HG03521 (cell line): ENCODE measurements around the gene PID1.

Experiments
- ATAC-seq: cut with Tn5 transposase; IDR thresholded peaks from one replicate; pipeline ENCODE4 v1.9.1; 2021; ENCODE audit warnings: mild to moderate bottlenecking, moderate library complexity; ENCODE audit not compliant: unreplicated experiment

The PID1 gene

DNA sequence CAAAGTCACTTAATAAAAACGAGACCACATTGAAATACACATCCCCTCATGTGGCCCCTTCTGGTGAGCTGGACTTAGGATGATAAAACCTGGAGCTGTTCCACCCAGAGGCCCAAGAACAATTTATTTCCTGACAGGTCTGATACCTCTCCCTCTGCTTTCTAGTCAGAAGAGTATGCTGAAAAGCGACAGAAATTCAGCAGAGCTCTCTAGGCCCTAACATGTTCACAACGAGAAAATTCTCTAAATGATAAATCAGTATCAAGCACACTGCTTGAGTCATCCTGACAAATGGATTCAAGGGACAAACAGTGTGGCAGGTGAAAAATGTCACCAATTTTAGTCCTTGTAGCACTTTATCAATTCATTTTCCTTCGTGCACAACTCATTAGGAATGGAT lies 233.5 kb downstream of the PID1 start:
- ATAC-seq, result no peak

DNA sequence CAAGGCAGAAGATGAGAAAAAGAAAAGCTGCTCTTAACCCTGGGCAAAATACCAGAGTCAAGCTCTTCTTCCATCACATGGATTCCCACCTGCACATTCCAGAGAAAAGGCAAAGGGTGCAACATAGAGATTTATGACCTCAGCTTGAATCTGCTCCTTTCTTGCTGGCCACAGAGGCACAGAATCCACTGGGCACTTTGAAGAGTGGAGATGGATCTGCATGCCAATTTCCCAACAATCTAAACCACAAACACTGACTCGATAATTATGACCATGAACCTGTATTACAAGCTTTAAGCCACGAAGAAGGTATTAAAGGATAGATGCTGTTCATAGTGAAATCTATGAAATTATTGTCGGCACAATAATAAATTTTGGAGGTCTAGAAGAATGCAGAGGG lies 237.3 kb downstream of the PID1 start:
- no peak for ATAC-seq

DNA sequence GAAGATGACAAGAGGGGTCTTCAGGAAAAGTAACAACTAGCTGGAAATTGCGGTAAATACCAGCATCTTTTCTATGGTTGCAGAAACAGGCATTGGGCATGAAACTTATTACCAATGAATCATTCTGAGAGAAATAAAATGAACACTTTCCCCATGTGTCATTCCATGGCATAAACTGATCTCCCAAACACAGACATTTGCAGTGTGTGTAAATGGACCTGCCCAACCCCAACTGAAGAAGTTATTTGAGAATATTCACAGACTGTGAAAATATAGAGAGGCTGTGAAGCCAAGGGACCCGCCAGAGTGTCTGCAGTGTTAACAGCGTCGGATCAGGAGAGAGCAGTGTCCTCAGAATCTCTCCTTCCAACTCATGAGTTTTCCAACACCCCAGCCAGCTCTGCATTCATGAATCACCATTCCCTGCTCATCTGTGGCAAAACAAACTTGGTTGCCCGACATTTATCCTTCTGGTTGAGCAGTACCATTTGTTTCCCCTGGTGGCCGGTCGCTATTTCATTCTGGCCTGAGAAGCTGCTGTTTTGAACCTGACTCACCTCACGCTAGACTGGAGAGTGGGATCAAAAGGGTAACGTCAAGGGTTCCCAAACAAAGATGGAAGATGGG lies 238.4 kb downstream of the PID1 start:
- ATAC-seq, result no peak

DNA sequence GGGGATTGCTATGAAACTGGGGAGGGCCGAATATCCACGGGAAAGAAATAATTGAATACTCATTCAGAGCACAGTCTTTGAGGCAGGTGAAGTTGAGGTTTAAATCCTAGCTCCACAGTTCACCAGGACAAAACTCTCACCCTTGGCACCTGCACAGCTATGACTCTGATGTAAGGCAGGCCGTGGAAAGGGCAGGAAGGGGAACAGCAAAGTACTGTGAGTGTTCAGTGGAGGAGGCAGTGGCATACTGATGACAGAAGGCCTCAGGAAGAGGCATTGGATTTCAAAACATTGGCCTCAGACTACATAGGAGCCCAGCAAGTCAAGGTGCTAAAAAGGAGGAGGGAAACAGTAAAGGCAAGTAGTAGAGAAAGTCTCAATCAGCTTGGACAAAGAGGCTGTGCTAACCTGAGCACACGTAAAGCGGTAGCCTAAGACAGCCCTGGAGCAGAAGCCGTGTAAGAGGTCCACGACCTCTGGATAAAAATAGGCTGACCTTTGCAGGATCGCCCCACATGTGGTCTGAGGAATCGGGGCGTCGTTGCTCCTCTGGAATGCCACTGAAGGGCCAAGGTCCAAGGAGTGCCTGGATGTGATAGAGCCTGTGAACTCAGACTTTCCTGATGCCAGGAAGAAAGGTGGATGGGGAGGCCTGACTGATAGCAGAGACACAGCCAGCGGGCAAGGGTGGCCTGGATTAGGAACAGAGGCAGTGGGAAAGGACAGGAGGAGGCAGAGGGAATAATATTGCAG lies 243.6 kb downstream of the PID1 start:
- ATAC-seq, result no peak

DNA sequence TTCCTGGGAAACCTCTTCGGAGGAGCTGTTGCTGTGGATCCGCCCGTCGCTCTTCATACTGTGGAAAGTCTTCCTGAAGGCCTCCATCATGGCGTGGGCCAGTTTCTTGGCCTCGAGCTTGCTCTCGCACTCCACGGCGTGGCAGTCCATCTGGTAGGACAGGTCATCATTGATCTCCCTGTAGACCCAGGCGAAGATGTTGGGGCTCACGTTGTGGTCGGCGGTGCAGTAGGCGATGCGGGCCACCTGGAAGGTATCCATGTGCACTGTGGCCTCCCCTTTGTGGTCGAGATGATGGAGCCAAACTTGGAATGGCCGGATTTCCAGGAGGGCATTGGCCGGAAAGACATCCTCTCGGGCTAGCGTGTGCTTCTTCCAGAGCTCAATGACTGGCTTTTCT lies 245.4 kb downstream of the PID1 start:
- no peak for ATAC-seq

DNA sequence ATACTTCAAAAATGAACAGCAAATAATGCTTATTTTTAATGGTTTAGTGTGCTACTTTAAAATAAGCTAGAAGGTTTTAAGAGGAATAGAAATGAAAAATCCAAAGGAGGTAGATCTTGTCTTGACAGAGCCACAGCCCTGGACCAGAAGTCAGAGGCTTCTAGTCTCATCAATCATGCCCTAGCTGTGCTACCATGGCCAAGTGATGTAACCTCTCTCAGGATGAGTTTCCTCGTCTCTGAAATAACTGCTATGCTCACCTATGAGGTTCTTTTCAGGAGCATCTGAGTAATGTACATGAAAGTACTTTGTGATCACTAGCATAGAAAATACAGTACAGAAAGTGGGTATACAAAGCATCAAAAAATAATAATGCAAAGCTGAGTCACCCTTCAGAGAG lies 248.4 kb downstream of the PID1 start:
- ATAC-seq, result no peak

DNA sequence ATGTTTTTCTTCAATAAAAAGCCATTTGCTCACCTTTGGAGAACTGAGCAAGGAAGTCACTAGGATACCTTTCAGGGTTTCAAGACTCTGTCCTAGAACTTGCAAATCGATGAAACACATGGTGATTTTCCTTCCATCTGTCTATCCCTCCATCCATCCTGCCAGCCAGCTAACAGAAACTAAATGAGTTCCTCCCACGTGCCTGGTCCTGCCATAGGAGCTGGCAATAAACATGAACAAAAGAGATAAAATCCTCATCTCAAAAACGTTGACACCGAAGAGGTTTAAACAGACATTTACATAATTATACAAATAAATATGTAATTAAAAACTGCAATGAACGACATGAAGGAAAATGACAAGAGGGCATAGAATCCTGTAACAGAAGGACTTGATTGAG lies 249.0 kb downstream of the PID1 start:
- no peak for ATAC-seq

DNA sequence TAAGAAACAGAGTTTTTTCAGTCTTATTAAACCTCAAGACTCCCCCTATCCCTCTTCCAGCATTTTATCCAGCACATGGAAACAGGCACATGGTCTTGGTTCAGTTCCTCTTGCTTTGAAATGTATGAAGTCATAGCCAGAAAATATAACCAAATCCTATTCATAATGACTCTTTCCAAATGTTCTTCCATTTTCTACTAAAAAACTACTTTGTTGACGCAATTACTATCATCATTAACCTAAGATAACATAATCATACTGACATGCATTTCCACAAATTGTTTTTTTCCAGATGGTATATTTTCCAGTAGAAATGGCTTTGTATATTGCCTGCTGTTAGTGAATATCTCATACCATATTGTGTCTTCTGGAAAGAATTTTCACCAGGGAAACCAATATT lies 261.3 kb downstream of the PID1 start:
- no peak for ATAC-seq

DNA sequence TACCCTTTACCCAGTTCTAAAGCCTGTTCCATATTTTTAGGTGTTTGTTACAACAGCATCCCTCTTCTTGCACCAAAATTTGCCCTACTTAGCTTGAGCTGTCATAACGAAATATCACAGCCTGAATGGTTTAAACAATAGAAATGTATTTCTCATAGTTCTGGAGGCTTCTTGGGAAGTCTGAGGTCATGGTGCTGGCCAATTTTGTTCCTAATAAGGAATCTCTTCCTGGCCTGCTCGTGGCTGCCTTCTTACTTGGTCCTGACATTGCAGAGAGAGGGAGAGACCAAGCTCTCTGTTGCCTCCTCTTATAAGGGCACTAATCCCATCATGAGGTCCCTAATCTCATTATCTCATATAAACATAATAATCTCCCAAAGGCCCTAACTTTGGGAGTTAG lies 267.8 kb downstream of the PID1 start:
- ATAC-seq, result no peak

DNA sequence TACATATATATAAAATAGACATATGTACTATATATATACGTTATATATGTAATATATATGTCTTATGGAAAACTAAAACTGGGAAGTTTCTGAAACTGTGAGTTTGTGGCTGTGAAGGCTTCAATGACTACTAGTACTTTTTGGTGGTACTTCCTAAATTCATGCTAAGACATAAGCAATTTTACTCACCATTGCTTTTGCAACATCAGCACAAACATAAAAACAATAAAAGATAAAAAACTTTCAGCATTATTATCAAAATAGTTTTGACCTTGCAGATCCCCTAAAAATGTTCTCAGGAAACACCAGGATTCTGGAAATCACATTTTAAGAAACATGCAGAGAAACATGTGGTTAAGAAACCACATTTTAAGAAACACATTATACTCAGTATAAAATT lies 269.9 kb downstream of the PID1 start:
- no peak for ATAC-seq

DNA sequence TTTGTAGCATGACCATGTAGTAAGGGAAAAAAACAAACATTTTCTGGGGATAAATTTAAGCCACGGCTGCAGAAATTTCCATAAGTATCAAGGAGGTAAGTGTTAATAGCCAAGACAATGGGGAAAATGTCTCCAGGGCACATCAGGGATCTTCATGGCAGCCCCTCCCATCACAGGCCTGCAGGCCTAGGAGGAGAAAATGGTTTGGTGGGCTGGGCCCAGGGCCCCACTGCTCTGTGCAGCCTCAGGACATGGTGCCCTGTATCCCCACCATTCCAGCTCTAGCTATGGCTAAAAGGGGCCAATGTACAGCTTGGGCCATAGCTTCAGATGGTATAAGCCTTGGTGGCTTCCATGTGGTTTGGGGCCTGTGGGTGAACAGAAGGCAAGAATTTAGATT lies 271.8 kb downstream of the PID1 start:
- no peak for ATAC-seq

DNA sequence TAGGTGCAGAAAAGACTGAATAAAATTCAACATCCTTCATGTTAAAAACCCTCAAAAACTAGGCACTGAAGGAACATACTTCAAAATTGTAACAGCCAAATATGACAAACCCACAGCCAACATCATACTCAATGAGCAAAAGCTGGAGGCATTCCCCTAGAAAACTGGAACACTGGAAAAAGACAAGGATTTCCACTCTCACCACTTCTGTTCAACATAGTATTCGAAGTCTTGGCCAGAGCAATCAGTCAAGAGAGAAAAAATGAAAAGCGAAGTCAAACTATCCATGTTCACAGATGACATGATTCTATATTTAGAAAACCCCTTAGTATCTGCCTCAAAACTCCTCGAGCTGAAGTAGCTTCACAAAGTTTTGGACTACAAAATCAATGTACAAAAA lies 282.3 kb downstream of the PID1 start:
- no peak for ATAC-seq

DNA sequence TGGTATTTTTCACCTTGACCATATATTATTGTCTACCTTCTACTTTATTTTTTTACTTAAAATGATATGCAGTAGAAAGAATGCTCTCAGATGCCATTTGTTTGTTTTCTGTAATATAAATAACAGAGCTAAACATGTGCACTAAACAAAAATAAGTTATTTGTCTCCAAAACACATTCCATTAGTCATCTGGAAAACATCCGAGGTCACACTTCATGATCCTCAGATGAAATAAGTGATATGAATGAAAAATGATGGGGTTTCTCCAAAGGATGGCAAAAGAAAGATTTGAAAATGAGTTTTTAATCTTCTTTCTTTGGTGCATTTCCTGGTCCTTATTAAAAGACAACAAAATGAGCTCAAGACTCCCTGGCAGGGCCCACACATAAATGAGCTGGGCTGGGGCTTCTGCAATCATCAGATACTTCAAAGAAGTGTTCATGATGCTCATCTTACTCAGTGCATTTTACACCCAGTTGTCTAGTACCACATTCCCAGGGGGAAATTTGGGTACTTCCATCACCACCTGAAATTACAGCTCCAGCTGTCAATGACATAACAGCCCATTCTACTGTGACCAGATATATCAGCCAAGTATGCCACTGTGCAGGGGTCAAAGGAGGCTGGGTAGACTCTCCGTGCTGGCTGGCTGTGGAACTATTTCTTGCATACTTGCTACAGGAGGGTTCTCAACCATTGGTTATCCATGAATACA lies 283.5 kb downstream of the PID1 start:
- ATAC-seq, result no peak

DNA sequence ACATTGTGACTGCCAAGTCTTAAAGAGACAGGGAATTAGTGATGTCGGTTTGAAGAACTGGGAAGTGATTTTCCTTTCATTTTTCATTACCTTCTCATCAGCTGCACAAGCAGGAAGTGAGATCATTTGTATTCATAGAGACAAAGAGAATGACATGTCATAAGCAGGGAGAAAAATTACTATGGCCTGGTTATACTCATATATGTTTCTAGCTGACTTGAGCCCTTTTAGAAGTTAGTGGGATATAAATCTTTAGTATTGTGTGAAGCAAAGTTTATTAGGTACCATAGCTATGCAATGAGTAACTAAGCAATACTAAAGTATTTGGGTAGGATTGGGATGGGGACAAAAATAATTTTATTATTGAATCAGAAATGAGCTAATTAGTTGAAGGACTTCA lies 284.1 kb downstream of the PID1 start:
- no peak for ATAC-seq

DNA sequence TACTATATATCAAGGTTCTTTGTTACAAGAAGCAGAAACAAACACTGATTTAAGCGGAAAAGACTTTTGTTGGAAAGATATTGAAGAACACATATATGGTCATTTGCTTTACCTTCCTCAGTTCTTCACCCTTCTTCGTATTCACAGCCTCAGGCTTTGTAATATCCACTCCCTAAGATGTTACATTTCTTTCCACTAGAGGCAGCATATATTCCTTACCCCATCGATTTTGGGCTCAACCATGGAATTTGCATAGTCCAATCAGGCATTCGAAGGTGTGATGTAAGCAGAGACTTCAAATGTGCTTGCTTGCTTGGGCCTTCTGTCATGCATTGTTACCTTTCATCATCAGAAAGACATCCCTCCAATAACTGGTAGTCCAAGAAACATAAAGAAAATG lies 287.4 kb downstream of the PID1 start:
- no peak for ATAC-seq

DNA sequence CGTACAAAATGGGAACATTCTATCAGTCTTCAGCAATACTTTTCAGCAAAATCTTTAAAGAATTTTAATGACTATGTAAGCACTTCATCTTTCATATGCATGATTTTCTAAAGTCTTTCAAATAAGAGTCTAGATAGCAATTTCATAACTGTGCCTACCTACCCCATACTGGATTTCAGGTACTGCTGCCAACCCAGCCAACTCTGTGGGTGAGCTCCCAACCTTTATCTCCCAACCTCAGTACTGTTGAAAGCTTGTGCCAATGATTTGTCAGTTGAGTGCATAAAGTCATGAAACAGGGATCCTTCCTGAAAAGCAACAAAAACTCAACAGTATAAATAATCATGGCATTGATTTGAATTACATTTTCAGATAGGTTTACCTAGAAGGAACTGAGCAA lies 296.9 kb downstream of the PID1 start:
- ATAC-seq, result no peak
